Tibial nerve (tissue), 4 donors: ENCODE measurements around the gene FANCG. TPM values are rescaled to one million over a fixed set of nuclear protein-coding genes. Genes with fewer than 3 reads are reported as not detected.

ENCODE experiments used
- DNase-seq, 2 donors: peaks; one replicate each; pipeline ENCODE4 v3.0.0-alpha.2; 2019; ENCODE audit warnings: low spot score in 2 of 2
- H3K27ac ChIP-seq, 4 donors: fragments of 200-600 bp; sonication (generic) in 3 of 4; one replicate each; pipeline ENCODE4 v1.5.1; 2017 to 2019; ENCODE audit warnings: mild to moderate bottlenecking in 1 of 4
- H3K27me3 ChIP-seq, 2 donors: fragments of 200-600 bp; sonication (generic) in 1 of 2; one replicate each; pipeline versions ENCODE4 v1.5.1 to v1.6.0; 2017 to 2019
- H3K36me3 ChIP-seq, 3 donors: fragments of 200-600 bp; sonication (generic); one replicate each; pipeline ENCODE4 v1.5.1; 2018 to 2019
- H3K4me1 ChIP-seq, 4 donors: fragments of 200-600 bp; sonication (generic) in 3 of 4; one replicate each; pipeline ENCODE4 v1.5.1; 2017 to 2019
- H3K4me3 ChIP-seq, 4 donors: fragments of 200-600 bp; sonication (generic) in 3 of 4; one replicate each; pipeline ENCODE4 v1.5.1; 2017 to 2019; ENCODE audit warnings: mild to moderate bottlenecking in 1 of 4, moderate library complexity in 1 of 4
- H3K9me3 ChIP-seq, 4 donors: fragments of 200-600 bp; sonication (generic) in 3 of 4; one replicate each; pipeline ENCODE4 v1.5.1; 2017 to 2019
- EP300 ChIP-seq, 2 donors: sonication (generic); formaldehyde crosslinking; IDR thresholded peaks; one replicate each; pipeline ENCODE4 v1.6.1; 2017; ENCODE audit warnings: antibody characterized with exemption in 2 of 2, mild to moderate bottlenecking in 1 of 2
- POLR2A ChIP-seq, 2 donors: fragments of 450-650 bp; IDR thresholded peaks; one replicate each; pipeline ENCODE4 v1.6.1; 2017; ENCODE audit warnings: antibody characterized with exemption in 2 of 2, mild to moderate bottlenecking in 2 of 2, moderate library complexity in 2 of 2
- WGBS, 2 donors: methylation state at CpG; one replicate each; pipeline ENCODE4 v1.1.5; 2018; 5-methylcytosine and 5-hydroxymethylcytosine counted together
- total RNA-seq, 4 donors: library from RNA; depleted of rRNA; stranded (reverse); fragments of >200 nt; gene quantifications; one replicate each; pipeline ENCODE4 v1.1.0, GENCODE V29; 2016
- TF ChIP-seq, protein P1 (sequence below), 5 experiments: fragments of 200-600 bp in 3 of 5; fragments of 450-650 bp in 2 of 5; sonication (generic) in 3 of 5; IDR thresholded peaks; one replicate each; pipeline ENCODE4 v1.5.1; 2016 to 2019; ENCODE audit warnings: antibody characterized with exemption in 5 of 5, mild to moderate bottlenecking in 3 of 5, moderate library complexity in 2 of 5

Gene FANCG
- total RNA-seq, 4 donors from 2014 or later = 14.4 to 30.8 (median 20.8) TPM

DNA sequence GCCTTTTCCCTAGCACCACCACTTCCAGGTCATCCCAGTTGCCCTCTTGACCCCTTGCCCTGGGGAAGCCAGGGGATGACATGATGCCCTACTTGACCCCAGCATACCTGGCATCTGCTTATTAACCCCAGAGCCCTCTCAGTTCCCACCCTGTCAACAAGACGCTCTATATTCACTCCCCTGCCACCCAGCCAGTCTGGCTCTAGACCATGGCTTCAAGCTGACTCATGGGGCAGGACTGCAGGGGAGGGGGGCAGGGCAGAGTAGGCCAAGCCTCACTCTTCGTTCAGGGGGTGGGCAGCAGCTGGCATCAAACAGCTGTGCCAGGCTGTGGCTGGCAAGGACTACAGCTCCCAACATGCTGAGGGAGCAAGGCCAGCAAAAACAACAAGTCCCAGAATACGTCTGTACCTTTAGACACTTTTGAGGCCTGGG is 30.6 kb upstream of the FANCG start:
- Histone ChIP-seq H3K27me3 (no peaks in the 10 kb centered on the region), H3K4me3 (peak overlapping the region in 3 of 4 donors; percentile 68 to 90 (median 79)), H3K4me1 (peaks cover 0 to 61% (median 45%) of the 10 kb centered on the region in 4 donors), H3K9me3 (no peaks in the 10 kb centered on the region), H3K36me3 (peaks cover 0 to 37% (median 12%) of the 10 kb centered on the region in 3 donors), H3K27ac (peak overlapping the region; percentile 90 to 99 (median 93))
- 15 to 20% methylated on average over 3 of the region's 3 CpGs for WGBS, 2 donors
- no peak for DNase-seq
- no peak for TF ChIP-seq POLR2A (IDR thresholded peaks at IDR 0.05)
- TF ChIP-seq EP300 (IDR thresholded peaks at IDR 0.05) = peak in 1 of 2 donors; percentile 32
- TF ChIP-seq, protein P1, sequence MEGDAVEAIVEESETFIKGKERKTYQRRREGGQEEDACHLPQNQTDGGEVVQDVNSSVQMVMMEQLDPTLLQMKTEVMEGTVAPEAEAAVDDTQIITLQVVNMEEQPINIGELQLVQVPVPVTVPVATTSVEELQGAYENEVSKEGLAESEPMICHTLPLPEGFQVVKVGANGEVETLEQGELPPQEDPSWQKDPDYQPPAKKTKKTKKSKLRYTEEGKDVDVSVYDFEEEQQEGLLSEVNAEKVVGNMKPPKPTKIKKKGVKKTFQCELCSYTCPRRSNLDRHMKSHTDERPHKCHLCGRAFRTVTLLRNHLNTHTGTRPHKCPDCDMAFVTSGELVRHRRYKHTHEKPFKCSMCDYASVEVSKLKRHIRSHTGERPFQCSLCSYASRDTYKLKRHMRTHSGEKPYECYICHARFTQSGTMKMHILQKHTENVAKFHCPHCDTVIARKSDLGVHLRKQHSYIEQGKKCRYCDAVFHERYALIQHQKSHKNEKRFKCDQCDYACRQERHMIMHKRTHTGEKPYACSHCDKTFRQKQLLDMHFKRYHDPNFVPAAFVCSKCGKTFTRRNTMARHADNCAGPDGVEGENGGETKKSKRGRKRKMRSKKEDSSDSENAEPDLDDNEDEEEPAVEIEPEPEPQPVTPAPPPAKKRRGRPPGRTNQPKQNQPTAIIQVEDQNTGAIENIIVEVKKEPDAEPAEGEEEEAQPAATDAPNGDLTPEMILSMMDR (IDR thresholded peaks at IDR 0.05) = no peak

DNA sequence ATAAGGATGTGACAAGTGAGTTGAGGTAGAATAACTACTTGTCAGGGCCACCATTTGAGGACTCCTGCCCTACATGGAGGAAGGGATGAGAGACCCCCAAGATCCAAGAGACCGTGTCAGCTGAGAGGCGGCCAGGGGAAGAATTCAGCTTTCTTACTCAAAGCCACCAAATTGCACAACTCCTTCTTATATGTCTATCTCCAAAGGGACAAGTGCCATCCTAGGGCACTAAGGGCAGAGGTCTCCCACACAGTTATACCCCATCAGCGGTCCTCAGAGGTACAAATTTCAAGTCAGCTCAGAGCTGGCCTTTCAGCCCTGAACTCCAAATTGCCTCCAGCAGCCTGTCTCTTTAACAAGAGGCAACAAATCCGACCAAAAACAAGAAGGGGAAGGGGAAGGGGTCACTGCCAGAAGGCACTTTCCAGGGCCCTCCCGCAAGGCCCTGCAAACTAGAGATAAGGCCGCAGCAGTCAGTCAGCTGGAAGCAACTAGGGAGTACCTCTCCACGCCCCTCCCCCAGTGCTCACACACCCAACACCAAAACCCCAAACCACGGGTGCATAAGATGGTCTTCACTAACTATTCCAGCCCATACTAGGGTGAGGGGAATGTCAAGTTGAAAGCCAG is 29.3 kb upstream of the FANCG start:
- peak overlapping the region in 2 of 4 donors; percentile 92 to 99 for H3K27ac ChIP-seq
- 59 to 70% methylated on average over 7 to 8 of the region's 8 CpGs for WGBS, 2 donors

DNA sequence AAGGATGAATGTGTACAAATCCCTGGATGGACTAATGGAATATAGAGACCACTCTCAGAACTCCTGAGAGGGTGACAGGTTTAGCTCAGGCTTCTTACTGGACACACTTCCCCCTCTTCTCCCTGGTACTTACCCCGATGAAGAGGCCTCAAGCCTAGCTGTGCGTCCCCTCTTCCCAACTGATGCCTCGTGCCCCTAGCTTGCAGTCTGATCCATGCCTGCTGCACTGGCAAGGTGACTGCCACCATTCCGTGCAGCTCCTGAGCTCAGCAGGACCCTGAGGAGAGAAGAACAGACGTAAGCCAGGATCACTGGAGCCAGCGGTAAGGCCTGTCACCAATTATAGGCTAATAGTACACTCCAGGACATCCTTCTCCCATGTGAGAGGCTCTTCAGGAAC is 28.7 kb upstream of the FANCG start:
- peaks cover 0 to 50% (median 16%) of the 10 kb centered on the region in 3 donors for H3K36me3 ChIP-seq
- H3K27me3 ChIP-seq = no peaks in the 10 kb centered on the region
- H3K27ac ChIP-seq = peak overlapping the region in 1 of 4 donors; percentile 2
- H3K9me3 ChIP-seq = no peaks in the 10 kb centered on the region
- H3K4me3 ChIP-seq = no peak overlapping the region
- no peak for TF ChIP-seq EP300 (IDR thresholded peaks at IDR 0.05)
- TF ChIP-seq POLR2A (IDR thresholded peaks at IDR 0.05) = no peak
- TF ChIP-seq, protein P1 (IDR thresholded peaks at IDR 0.05) = no peak
- WGBS, 2 donors = 87 to 89% methylated on average over 6 of the region's 6 CpGs
- H3K4me1 ChIP-seq = peaks cover 0 to 50% (median 31%) of the 10 kb centered on the region in 4 donors
- DNase-seq = no peak

More for the DNA sequence above, 29.3 kb upstream of the FANCG start:
- no peaks in the 10 kb centered on the region for H3K27me3 ChIP-seq
- H3K4me3 ChIP-seq = no peak overlapping the region
- H3K36me3 ChIP-seq = peaks cover 0 to 49% (median 16%) of the 10 kb centered on the region in 3 donors
- H3K9me3 ChIP-seq = no peaks in the 10 kb centered on the region
- TF ChIP-seq, protein P1 (IDR thresholded peaks at IDR 0.05) = no peak
- TF ChIP-seq POLR2A (IDR thresholded peaks at IDR 0.05) (no peak), EP300 (IDR thresholded peaks at IDR 0.05) (no peak)
- no peak for DNase-seq
- peaks cover 0 to 50% (median 34%) of the 10 kb centered on the region in 4 donors for H3K4me1 ChIP-seq

DNA sequence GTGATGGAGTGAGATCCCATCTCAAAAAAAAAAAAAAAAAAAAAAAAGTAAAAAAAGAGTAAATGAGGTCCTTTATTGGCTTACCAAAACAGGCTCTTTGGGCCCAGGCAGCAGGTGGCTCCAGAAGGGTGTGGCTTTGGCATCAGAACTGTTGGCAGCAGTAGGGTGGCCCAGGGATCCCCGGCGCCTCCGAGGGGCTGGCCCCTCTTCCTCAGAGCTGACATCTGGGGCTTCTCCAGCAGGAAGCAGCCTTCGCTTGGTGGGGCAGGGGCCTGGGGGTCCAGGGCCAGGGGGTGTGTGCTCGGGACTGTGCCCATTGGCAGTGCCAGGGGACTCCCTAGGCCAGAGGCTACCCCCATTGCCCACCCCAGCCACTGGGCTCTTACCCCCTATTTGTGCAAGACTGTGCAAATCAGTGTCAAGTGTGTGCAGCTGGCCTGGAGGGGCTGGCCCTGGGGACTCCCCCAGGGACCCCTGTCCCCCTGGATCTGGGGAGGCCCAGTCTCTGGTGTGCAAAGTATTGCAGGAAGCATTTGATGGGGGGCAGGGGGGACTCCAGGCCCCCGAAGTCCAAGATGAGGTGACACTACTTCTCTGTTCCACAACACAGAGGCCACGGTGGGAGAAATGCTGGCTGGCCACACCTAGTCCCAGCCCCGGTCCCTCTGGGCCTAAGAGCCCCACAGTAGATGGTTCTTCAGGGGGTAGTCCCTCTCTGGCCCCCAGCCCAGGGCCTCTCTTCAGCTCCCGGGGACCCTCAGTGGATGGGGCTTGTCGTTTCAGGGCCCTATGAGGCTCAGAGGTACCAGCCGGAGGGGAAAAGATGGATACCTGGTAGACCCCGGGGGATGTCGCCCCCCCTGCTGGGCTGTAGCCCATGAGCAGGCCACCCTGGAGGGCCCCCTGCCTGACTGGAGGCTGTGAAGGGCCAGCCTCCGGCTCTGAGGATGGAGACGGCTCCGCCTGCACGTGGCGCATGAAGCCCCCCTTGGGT is 27.9 kb upstream of the FANCG start:
- Histone ChIP-seq H3K27me3 (no peaks in the 10 kb centered on the region), H3K36me3 (peaks cover 0 to 50% (median 16%) of the 10 kb centered on the region in 3 donors), H3K9me3 (no peaks in the 10 kb centered on the region), H3K27ac (peak overlapping the region in 1 of 4 donors; percentile 2), H3K4me3 (no peak overlapping the region), H3K4me1 (peaks cover 0 to 45% (median 26%) of the 10 kb centered on the region in 4 donors)
- WGBS, 2 donors = 81 to 82% methylated on average over 14 to 16 of the region's 18 CpGs
- DNase-seq = no peak
- TF ChIP-seq EP300 (IDR thresholded peaks at IDR 0.05) (no peak), POLR2A (IDR thresholded peaks at IDR 0.05) (no peak)
- TF ChIP-seq, protein P1 (IDR thresholded peaks at IDR 0.05) = no peak
